Neural cell (in vitro differentiated cells): Measurements from ENCODE around the gene LZTS2. TPM values are rescaled to one million over a fixed set of nuclear protein-coding genes. Genes with fewer than 3 reads are reported as not detected.

Experiments used
- H2AFZ ChIP-seq: fragments of 200-600, 300-800 bp; sonication (generic), shearing (Covaris generic); 2 replicates; pipeline ENCODE4 v1.6.0; 2014; ENCODE audit warnings: low read depth, mild to moderate bottlenecking, antibody characterized with exemption, low read length, moderate library complexity
- H3F3A ChIP-seq: fragments of 200-600 bp; shearing (Covaris generic); 2 replicates; pipeline ENCODE4 v1.6.1; 2016; ENCODE audit warnings: mild to moderate bottlenecking, moderate library complexity, mixed read lengths, antibody characterized with exemption, low read length; ENCODE audit not compliant: insufficient read depth, poor library complexity, severe bottlenecking
- H3K27ac ChIP-seq: fragments of 200-600, 300-800 bp; sonication (generic), shearing (Covaris generic); 2 replicates; pipeline ENCODE4 v1.5.1; 2014; ENCODE audit warnings: mild to moderate bottlenecking, low read length, moderate library complexity
- H3K27me3 ChIP-seq: fragments of 300-800, 200-600 bp; sonication (generic), shearing (Covaris generic); 2 replicates; pipeline ENCODE4 v1.6.0; 2014; ENCODE audit warnings: mild to moderate bottlenecking, low read depth, low read length, moderate library complexity; ENCODE audit not compliant: insufficient read depth
- H3K36me3 ChIP-seq: fragments of 300-800, 200-600 bp; sonication (generic), shearing (Covaris generic); 2 replicates; pipeline ENCODE4 v1.5.1; 2014; ENCODE audit warnings: mild to moderate bottlenecking, antibody characterized with exemption, low read length, moderate library complexity; ENCODE audit not compliant: insufficient read depth
- H3K4me2 ChIP-seq: fragments of 300-800, 200-600 bp; sonication (generic), shearing (Covaris generic); 2 replicates; pipeline ENCODE4 v1.6.0; 2014; ENCODE audit warnings: mild to moderate bottlenecking, low read length
- H3K4me3 ChIP-seq: fragments of 300-800, 200-600 bp; sonication (generic), shearing (Covaris generic); 2 replicates; pipeline ENCODE4 v1.5.1; 2014; ENCODE audit warnings: mild to moderate bottlenecking, low read length, moderate library complexity
- H3K79me2 ChIP-seq: fragments of 200-600 bp; shearing (Covaris generic); replicated peaks from 2 replicates; pipeline ENCODE4 v1.6.0; 2014; ENCODE audit warnings: mild to moderate bottlenecking, low read length, moderate library complexity; ENCODE audit not compliant: insufficient read depth
- H3K9ac ChIP-seq: fragments of 300-800, 200-600 bp; sonication (generic), shearing (Covaris generic); 2 replicates; pipeline ENCODE4 v1.6.1; 2016; ENCODE audit warnings: mild to moderate bottlenecking, low read length, mixed read lengths
- H3K9me2 ChIP-seq: fragments of 200-600 bp; shearing (Covaris generic); 2 replicates; pipeline ENCODE4 v1.6.1; 2016; ENCODE audit warnings: mild to moderate bottlenecking, low read length, mixed read lengths; ENCODE audit not compliant: insufficient read depth
- H3K9me3 ChIP-seq: fragments of 200-600, 300-800 bp; sonication (generic), shearing (Covaris generic); 2 replicates; pipeline ENCODE4 v1.6.1; 2016; ENCODE audit warnings: mild to moderate bottlenecking, mixed run types, low read length, moderate library complexity, mixed read lengths
- H4K20me1 ChIP-seq: fragments of 200-600 bp; shearing (Covaris generic); 2 replicates; pipeline ENCODE4 v1.6.1; 2016; ENCODE audit warnings: mild to moderate bottlenecking, mixed run types; ENCODE audit not compliant: insufficient read depth
- CTCF ChIP-seq: fragments of 450-650 bp; IDR thresholded peaks from 2 replicates; pipeline ENCODE4 v1.5.1; 2014; ENCODE audit warnings: antibody characterized with exemption, mild to moderate bottlenecking, moderate library complexity; ENCODE audit not compliant: poor library complexity, severe bottlenecking
- EP300 ChIP-seq: fragments of 450-650 bp; conservative IDR thresholded peaks from 2 replicates; pipeline ENCODE4 v1.6.1; 2014; ENCODE audit warnings: antibody characterized with exemption, mild to moderate bottlenecking, moderate library complexity; ENCODE audit not compliant: poor library complexity, severe bottlenecking
- EZH2 ChIP-seq: fragments of 200-600, 300-800 bp; shearing (Covaris generic), sonication (generic); IDR thresholded peaks from 2 replicates; pipeline ENCODE4 v1.6.1; 2014; ENCODE audit warnings: antibody characterized with exemption, low read length, borderline replicate concordance, mild to moderate bottlenecking; ENCODE audit not compliant: insufficient read depth, poor library complexity, severe bottlenecking
- MXI1 ChIP-seq: fragments of 450-650 bp; conservative IDR thresholded peaks from 2 replicates; pipeline ENCODE4 v1.6.1; 2014; ENCODE audit warnings: antibody characterized with exemption, mild to moderate bottlenecking; ENCODE audit not compliant: poor library complexity, severe bottlenecking
- POLR2AphosphoS5 ChIP-seq: IDR thresholded peaks from 2 replicates; pipeline ENCODE4 v1.6.1; 2012
- RAD21 ChIP-seq: fragments of 450-650 bp; conservative IDR thresholded peaks from 2 replicates; pipeline ENCODE4 v1.6.1; 2014; ENCODE audit warnings: antibody characterized with exemption, mild to moderate bottlenecking, moderate library complexity
- REST ChIP-seq: IDR thresholded peaks from 2 replicates; pipeline ENCODE4 v1.6.1; 2012; ENCODE audit warnings: borderline replicate concordance
- SMC3 ChIP-seq: fragments of 450-650 bp; conservative IDR thresholded peaks from 2 replicates; pipeline ENCODE4 v1.6.1; 2014; ENCODE audit warnings: antibody characterized with exemption, mild to moderate bottlenecking, moderate library complexity; ENCODE audit not compliant: poor library complexity
- TAF1 ChIP-seq: IDR thresholded peaks from 2 replicates; pipeline ENCODE4 v1.6.1; 2012; ENCODE audit warnings: low read depth
- polyA plus RNA-seq: library from polyadenylated mRNA; depleted of rRNA; stranded (reverse); fragments of >200 nt; gene quantifications from 2 replicates; pipeline ENCODE4 v1.2.3, GENCODE V29; 2014

Gene LZTS2
- polyA plus RNA-seq, 1 donor from 2014 or later: 40.1 TPM

GRCh38 chr10:100965820-100966219 lies 33.8 kb upstream of the LZTS2 start:
- TF ChIP-seq EP300: no peak
- Histone ChIP-seq H3K36me3 (peaks cover 8% of the 10 kb centered on the region), H3K9ac (no peak overlapping the region), H3K79me2 (no peaks in the 10 kb centered on the region), H3K27me3 (no peaks in the 10 kb centered on the region), H3K4me3 (no peak overlapping the region), H3F3A (no peaks in the 10 kb centered on the region), H4K20me1 (no peaks in the 10 kb centered on the region), H3K4me2 (no peak overlapping the region), H3K27ac (no peak overlapping the region), H2AFZ (no peak overlapping the region), H3K9me2 (no peaks in the 10 kb centered on the region), H3K9me3 (no peaks in the 10 kb centered on the region)

- Histone ChIP-seq H3K27me3 (no peaks in the 10 kb centered on the region), H3K27ac (no peak overlapping the region), H3F3A (no peaks in the 10 kb centered on the region), H3K9me2 (no peaks in the 10 kb centered on the region), H3K79me2 (no peaks in the 10 kb centered on the region), H2AFZ (no peak overlapping the region), H4K20me1 (no peaks in the 10 kb centered on the region), H3K4me3 (no peak overlapping the region), H3K4me2 (no peak overlapping the region), H3K9ac (no peak overlapping the region), H3K36me3 (peaks cover 5% of the 10 kb centered on the region), H3K9me3 (no peaks in the 10 kb centered on the region)
- TF ChIP-seq TAF1: no peak
- TF ChIP-seq RAD21: no peak
- no peak for TF ChIP-seq POLR2AphosphoS5
- TF ChIP-seq EZH2: no peak
- TF ChIP-seq SMC3: no peak
- TF ChIP-seq MXI1: no peak
- TF ChIP-seq EP300: no peak
- TF ChIP-seq REST: no peak
- TF ChIP-seq CTCF: no peak
These were observed 32.7 kb upstream of the LZTS2 start for GRCh38 chr10:100966887-100967286.

GRCh38 chr10:100967332-100967731 lies 32.3 kb upstream of the LZTS2 start:
- TF ChIP-seq TAF1 (no peak), POLR2AphosphoS5 (no peak), SMC3 (no peak), MXI1 (no peak)
- Histone ChIP-seq H3K36me3 (peaks cover under 1% of the 10 kb centered on the region), H3K4me3 (no peak overlapping the region), H2AFZ (no peak overlapping the region), H3K9ac (no peak overlapping the region), H3K4me2 (no peak overlapping the region), H3K79me2 (no peaks in the 10 kb centered on the region), H3K9me2 (no peaks in the 10 kb centered on the region), H3K9me3 (no peaks in the 10 kb centered on the region), H3K27ac (no peak overlapping the region), H4K20me1 (no peaks in the 10 kb centered on the region), H3K27me3 (no peaks in the 10 kb centered on the region), H3F3A (no peaks in the 10 kb centered on the region)
